ENCODE data around the gene PAX2.

DNA sequence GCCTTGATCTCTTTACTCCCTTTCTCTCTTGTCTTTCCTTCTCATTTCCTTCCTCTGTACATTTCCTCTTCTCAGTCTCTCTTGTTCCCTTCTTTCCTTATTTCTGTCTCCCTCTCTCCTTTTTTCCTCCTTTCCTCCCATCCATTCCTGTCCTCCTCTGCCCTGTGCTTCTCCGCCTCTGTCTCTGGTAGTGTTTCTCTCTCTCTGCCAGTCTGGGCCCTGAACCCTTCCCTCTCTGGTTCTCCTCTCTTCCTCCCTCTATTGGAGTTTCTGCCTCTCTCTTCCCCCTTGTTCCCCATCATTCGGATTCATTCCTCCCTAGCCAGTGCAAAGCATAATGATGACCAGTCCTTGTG lies 13.2 kb upstream of the PAX2 start:
- TF ChIP-seq CTCF (conservative IDR thresholded peaks at IDR 0.05), result no peak
- TF ChIP-seq ZFX (IDR thresholded peaks at IDR 0.05), result no peak
